Thyroid gland (tissue), 4 donors: Measurements from ENCODE around the gene NOP53.

Source experiments
- POLR2A ChIP-seq, 2 donors: fragments of 450-650 bp; IDR thresholded peaks; one replicate each; pipeline ENCODE4 v1.6.1; 2017; ENCODE audit warnings: antibody characterized with exemption in 2 of 2, mild to moderate bottlenecking in 2 of 2, moderate library complexity in 1 of 2
- TF ChIP-seq, protein P1 (sequence below), 6 experiments: fragments of 200-600 bp in 3 of 6; fragments of 450-650 bp in 3 of 6; sonication (generic) in 3 of 6; IDR thresholded peaks; one replicate each; pipeline ENCODE4 v1.5.1; 2016 to 2019; ENCODE audit warnings: antibody characterized with exemption in 6 of 6, mild to moderate bottlenecking in 2 of 6, inconsistent platforms in 1 of 6, moderate library complexity in 1 of 6

DNA sequence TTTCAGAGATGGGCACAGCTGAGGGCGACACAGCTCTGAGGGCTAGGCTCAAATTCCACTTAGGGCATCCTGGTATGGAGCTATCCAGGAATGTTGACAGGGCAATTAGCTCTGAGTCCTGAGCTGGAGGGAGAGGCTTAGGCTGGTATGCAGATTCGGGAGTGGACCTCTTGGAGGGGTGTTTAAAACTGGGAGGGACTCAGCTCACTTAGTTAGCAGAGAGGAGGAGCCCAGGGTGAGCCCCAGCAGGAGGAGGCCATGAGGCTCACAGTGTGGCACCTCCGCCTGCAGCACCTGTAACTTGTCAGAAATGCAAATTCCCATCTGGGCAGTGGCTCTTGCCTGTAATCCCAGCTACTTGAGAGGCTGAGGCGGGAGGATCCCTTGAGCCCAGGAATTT is 10.2 kb upstream of the NOP53 start:
- TF ChIP-seq, protein P1, sequence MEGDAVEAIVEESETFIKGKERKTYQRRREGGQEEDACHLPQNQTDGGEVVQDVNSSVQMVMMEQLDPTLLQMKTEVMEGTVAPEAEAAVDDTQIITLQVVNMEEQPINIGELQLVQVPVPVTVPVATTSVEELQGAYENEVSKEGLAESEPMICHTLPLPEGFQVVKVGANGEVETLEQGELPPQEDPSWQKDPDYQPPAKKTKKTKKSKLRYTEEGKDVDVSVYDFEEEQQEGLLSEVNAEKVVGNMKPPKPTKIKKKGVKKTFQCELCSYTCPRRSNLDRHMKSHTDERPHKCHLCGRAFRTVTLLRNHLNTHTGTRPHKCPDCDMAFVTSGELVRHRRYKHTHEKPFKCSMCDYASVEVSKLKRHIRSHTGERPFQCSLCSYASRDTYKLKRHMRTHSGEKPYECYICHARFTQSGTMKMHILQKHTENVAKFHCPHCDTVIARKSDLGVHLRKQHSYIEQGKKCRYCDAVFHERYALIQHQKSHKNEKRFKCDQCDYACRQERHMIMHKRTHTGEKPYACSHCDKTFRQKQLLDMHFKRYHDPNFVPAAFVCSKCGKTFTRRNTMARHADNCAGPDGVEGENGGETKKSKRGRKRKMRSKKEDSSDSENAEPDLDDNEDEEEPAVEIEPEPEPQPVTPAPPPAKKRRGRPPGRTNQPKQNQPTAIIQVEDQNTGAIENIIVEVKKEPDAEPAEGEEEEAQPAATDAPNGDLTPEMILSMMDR (IDR thresholded peaks at IDR 0.05): no peak
- TF ChIP-seq POLR2A (IDR thresholded peaks at IDR 0.05): no peak
